GM12872 (cell line): ENCODE measurements around the gene TXNDC15.

Experiments
- CTCF ChIP-seq: IDR thresholded peaks from 3 replicates; pipeline ENCODE4 v1.5.1; 2011; ENCODE audit warnings: low read depth, mild to moderate bottlenecking, low read length, moderate library complexity; ENCODE audit not compliant: insufficient read depth

Gene TXNDC15

GRCh38 chr5:134844252-134844651 is 29.9 kb upstream of the TXNDC15 start:
- TF ChIP-seq CTCF: no peak

GRCh38 chr5:134845335-134845851 is 28.8 kb upstream of the TXNDC15 start:
- TF ChIP-seq CTCF: no peak

- no peak for TF ChIP-seq CTCF
These were observed 28.1 kb upstream of the TXNDC15 start, which contains the start of gene C5orf24 for GRCh38 chr5:134845852-134846640. TSS of gene C5orf24 (plus strand) at chr5:134845968. CDS start at chr5:134854901, 8,933 bp downstream.

- TF ChIP-seq CTCF: no peak
These were observed 27.6 kb upstream of the TXNDC15 start for GRCh38 chr5:134846641-134846960.

- peak; percentile 54; the same call in 1 of the 3 replicates for TF ChIP-seq CTCF
These were observed 22.8 kb upstream of the TXNDC15 start for GRCh38 chr5:134851307-134851923.

GRCh38 chr5:134857401-134857800 is 16.8 kb upstream of the TXNDC15 start:
- no peak for TF ChIP-seq CTCF

GRCh38 chr5:134864707-134865106 is 9.5 kb upstream of the TXNDC15 start:
- no peak for TF ChIP-seq CTCF
